ENCODE results near the gene TSGA10. TPM values are rescaled to one million over a fixed set of nuclear protein-coding genes. Genes with fewer than 3 reads are reported as not detected.

The TSGA10 gene
- total RNA-seq, 1 experiment from 2014 or later, result 7.5 TPM

GRCh38 chr2:98948956-98949739 lies 205.6 kb downstream of the TSGA10 start:
- intact Hi-C loops (cut with micrococcal nuclease; ENCODE audit: unreplicated experiment) (no loop called here), in situ Hi-C loops (cut with HindIII; ENCODE audit: low pct_unique_long_range_greater_than_20kb, low sequenced_read_pairs) (no loop called here)
- CTCF ChIA-PET, result no interaction called here
- Histone ChIP-seq H3K36me3 (ENCODE audit: control insufficient read depth, insufficient read depth, low read length) (no peaks in the 10 kb centered on the region), H3K4me3 (ENCODE audit: low read depth in 2 of 2, low read length in 2 of 2) (no peak overlapping the region), H3K4me1 (ENCODE audit: control insufficient read depth, insufficient read depth, low read length) (no peaks in the 10 kb centered on the region), H3K27ac (ENCODE audit: low read length) (no peak overlapping the region), H3K27me3 (ENCODE audit: control insufficient read depth, insufficient read depth, low read length) (0 out of 2 replicates have a peak, but pooled peaks cover 9% of the 10 kb centered on the region), H3K9me3 (ENCODE audit: control insufficient read depth, insufficient read depth, low read depth, low read length) (no peaks in the 10 kb centered on the region)
- TF ChIP-seq CTCF (IDR thresholded peaks at IDR 0.05) (no peak), SIN3A (IDR thresholded peaks at IDR 0.05; ENCODE audit: borderline replicate concordance, insufficient read depth, low read depth, low read length) (no peak), REST (IDR thresholded peaks at IDR 0.05; ENCODE audit: insufficient read depth in 1 of 2, low read depth in 2 of 2, low read length in 1 of 2) (no peak), POLR2AphosphoS5 (IDR thresholded peaks at IDR 0.05; ENCODE audit: low read depth, low read length) (no peak), TCF7L2 (IDR thresholded peaks at IDR 0.05; ENCODE audit: low read depth, low read length) (no peak)
- DNase-seq (ENCODE audit: low read depth, low spot score), result no peak
- BruUV-seq (replicated peaks), result no TSS peak
- POLR2A ChIA-PET, result no interaction called here
- no peak for ATAC-seq

GRCh38 chr2:98947554-98947953 lies 207.2 kb downstream of the TSGA10 start:
- intact Hi-C loops (cut with micrococcal nuclease; ENCODE audit: unreplicated experiment), result no loop called here
- CTCF ChIA-PET, result no interaction called here

More at GRCh38 chr2:98947554-98947953, 207.2 kb downstream of the TSGA10 start:
- no peak for TF ChIP-seq REST (IDR thresholded peaks at IDR 0.05; ENCODE audit: insufficient read depth in 1 of 2, low read depth in 2 of 2, low read length in 1 of 2)
- no peak for TF ChIP-seq TCF7L2 (IDR thresholded peaks at IDR 0.05; ENCODE audit: low read depth, low read length)
- TF ChIP-seq SIN3A (IDR thresholded peaks at IDR 0.05; ENCODE audit: borderline replicate concordance, insufficient read depth, low read depth, low read length), result no peak
- TF ChIP-seq CTCF (IDR thresholded peaks at IDR 0.05), result no peak
- TF ChIP-seq POLR2AphosphoS5 (IDR thresholded peaks at IDR 0.05; ENCODE audit: low read depth, low read length), result no peak
- no TSS peak for BruUV-seq (replicated peaks)
- Histone ChIP-seq H3K9me3 (ENCODE audit: control insufficient read depth, insufficient read depth, low read depth, low read length) (no peaks in the 10 kb centered on the region), H3K27ac (ENCODE audit: low read length) (no peak overlapping the region), H3K27me3 (ENCODE audit: control insufficient read depth, insufficient read depth, low read length) (0 out of 2 replicates have a peak, but pooled peaks cover 7% of the 10 kb centered on the region), H3K4me3 (ENCODE audit: low read depth in 2 of 2, low read length in 2 of 2) (no peak overlapping the region), H3K4me1 (ENCODE audit: control insufficient read depth, insufficient read depth, low read length) (no peaks in the 10 kb centered on the region), H3K36me3 (ENCODE audit: control insufficient read depth, insufficient read depth, low read length) (no peaks in the 10 kb centered on the region)
- DNase-seq (ENCODE audit: low read depth, low spot score) (no peak), ATAC-seq (no peak)
- POLR2A ChIA-PET, result no interaction called here
- in situ Hi-C loops (cut with HindIII; ENCODE audit: low pct_unique_long_range_greater_than_20kb, low sequenced_read_pairs), result no loop called here

Measured in Panc1 (cell line).